H9 (cell line): Measurements from ENCODE around the gene DDX24. TPM values are rescaled to one million over a fixed set of nuclear protein-coding genes. Genes with fewer than 3 reads are reported as not detected.
A peak's percentile ranks its signal among the peaks of the same experiment; 100 is the strongest.

Source experiments
- DNase-seq: peaks from one replicate; pipeline ENCODE4 v3.0.0-alpha.2; 2017
- H2AFZ ChIP-seq: one replicate; pipeline ENCODE4 v1.6.1; 2013; ENCODE audit warnings: mild to moderate bottlenecking, low read length, control low read depth, moderate library complexity
- H2AK5ac ChIP-seq: 2 replicates; pipeline ENCODE4 v1.6.1; 2013; ENCODE audit warnings: low read length, control low read depth, mixed read lengths; ENCODE audit not compliant: insufficient read length
- H2BK120ac ChIP-seq: one replicate; pipeline ENCODE4 v1.6.1; 2013; ENCODE audit warnings: low read depth, mild to moderate bottlenecking, low read length, control low read depth, inconsistent platforms; ENCODE audit not compliant: poor library complexity, severe bottlenecking
- H2BK12ac ChIP-seq: 2 replicates; pipeline ENCODE4 v1.6.1; 2013; ENCODE audit warnings: low read length, control low read depth, mixed read lengths, low read depth; ENCODE audit not compliant: insufficient read length
- H2BK15ac ChIP-seq: 2 replicates; pipeline ENCODE4 v1.6.1; 2013; ENCODE audit warnings: low read depth, low read length, control low read depth
- H2BK20ac ChIP-seq: one replicate; pipeline ENCODE4 v1.6.1; 2013; ENCODE audit warnings: low read depth, mild to moderate bottlenecking, low read length, control low read depth, inconsistent platforms; ENCODE audit not compliant: poor library complexity, severe bottlenecking
- H2BK5ac ChIP-seq: 2 replicates; pipeline ENCODE4 v1.6.1; 2013; ENCODE audit warnings: low read length, control low read depth, mixed read lengths; ENCODE audit not compliant: insufficient read length
- H3K14ac ChIP-seq: 2 replicates; pipeline ENCODE4 v1.6.1; 2013; ENCODE audit warnings: low read length, control low read depth; ENCODE audit not compliant: insufficient read depth
- H3K18ac ChIP-seq: 2 replicates; pipeline ENCODE4 v1.6.1; 2013; ENCODE audit warnings: low read depth, mild to moderate bottlenecking, mixed read lengths, low read length, control low read depth; ENCODE audit not compliant: insufficient read length
- H3K23ac ChIP-seq: 2 replicates; pipeline ENCODE4 v1.6.1; 2013; ENCODE audit warnings: low read length, control low read depth, mixed read lengths, low read depth; ENCODE audit not compliant: insufficient read length
- H3K23me2 ChIP-seq: 2 replicates; pipeline ENCODE4 v1.6.1; 2013; ENCODE audit warnings: low read depth, mild to moderate bottlenecking, mixed read lengths, low read length, control low read depth; ENCODE audit not compliant: insufficient read length, poor library complexity, severe bottlenecking
- H3K27ac ChIP-seq: 2 replicates; pipeline ENCODE4 v1.5.1; 2013; ENCODE audit warnings: low read length, control low read depth, mixed read lengths, low read depth; ENCODE audit not compliant: insufficient read length
- H3K27me3 ChIP-seq: 2 replicates; pipeline ENCODE4 v1.6.1; 2013; ENCODE audit warnings: low read length, control low read depth, inconsistent platforms; ENCODE audit not compliant: insufficient read depth
- H3K4ac ChIP-seq: 2 replicates; pipeline ENCODE4 v1.6.1; 2013; ENCODE audit warnings: low read depth, mild to moderate bottlenecking, control low read depth, inconsistent platforms, low read length, moderate library complexity
- H3K4me1 ChIP-seq: 2 replicates; pipeline ENCODE4 v1.6.1; 2013; ENCODE audit warnings: low read length, control low read depth, inconsistent platforms; ENCODE audit not compliant: insufficient read depth
- H3K4me2 ChIP-seq: 2 replicates; pipeline ENCODE4 v1.6.1; 2013; ENCODE audit warnings: low read length, control low read depth, mixed read lengths; ENCODE audit not compliant: insufficient read length, insufficient read depth
- H3K56ac ChIP-seq: 2 replicates; pipeline ENCODE4 v1.6.1; 2013; ENCODE audit warnings: low read depth, mild to moderate bottlenecking, mixed read lengths, low read length, control low read depth; ENCODE audit not compliant: insufficient read length
- H3K79me1 ChIP-seq: 2 replicates; pipeline ENCODE4 v1.6.1; 2013; ENCODE audit warnings: low read depth, mild to moderate bottlenecking, moderate library complexity, low read length, control low read depth, inconsistent platforms; ENCODE audit not compliant: insufficient read depth, poor library complexity, severe bottlenecking
- H3K79me2 ChIP-seq: 2 replicates; pipeline ENCODE4 v1.6.1; 2013; ENCODE audit warnings: low read length, control low read depth, inconsistent platforms; ENCODE audit not compliant: insufficient read depth
- H3K9ac ChIP-seq: 2 replicates; pipeline ENCODE4 v1.6.1; 2013; ENCODE audit warnings: low read length, control low read depth, mixed read lengths; ENCODE audit not compliant: insufficient read length; ENCODE audit errors: extremely low read depth
- H3K9me3 ChIP-seq: one replicate; pipeline ENCODE4 v1.6.1; 2013; ENCODE audit warnings: low read depth, low read length, inconsistent platforms; ENCODE audit not compliant: control insufficient read depth
- H3T11ph ChIP-seq: one replicate; pipeline ENCODE4 v1.6.1; 2013; ENCODE audit warnings: mild to moderate bottlenecking, low read length, control low read depth, inconsistent platforms
- H4K20me1 ChIP-seq: one replicate; pipeline ENCODE4 v1.6.1; 2013; ENCODE audit not compliant: control insufficient read depth, insufficient read length, insufficient read depth
- H4K5ac ChIP-seq: 2 replicates; pipeline ENCODE4 v1.6.1; 2013; ENCODE audit warnings: low read depth, mild to moderate bottlenecking, mixed read lengths, low read length, control low read depth; ENCODE audit not compliant: insufficient read length
- H4K8ac ChIP-seq: replicated peaks from 2 replicates; pipeline ENCODE4 v1.6.1; 2013; ENCODE audit warnings: low read length, control low read depth, mixed read lengths, low read depth; ENCODE audit not compliant: insufficient read length
- H4K91ac ChIP-seq: 2 replicates; pipeline ENCODE4 v1.6.1; 2013; ENCODE audit warnings: low read depth, mild to moderate bottlenecking, moderate library complexity, mixed read lengths, low read length, control low read depth; ENCODE audit not compliant: insufficient read length
- H3K27ac Mint-ChIP-seq, 3 experiments: 2 replicates in 2 of 3; 3 replicates in 1 of 3; pipeline ENCODE4 v1.8.0; 2020 to 2021; ENCODE audit warnings: mixed read lengths in 3 of 3, mild to moderate bottlenecking in 1 of 3, moderate library complexity in 1 of 3
- H3K27me3 Mint-ChIP-seq: 2 replicates; pipeline ENCODE4 v1.8.0; 2021; ENCODE audit warnings: low read depth, mild to moderate bottlenecking, moderate library complexity, mixed read lengths
- H3K36me3 Mint-ChIP-seq, 3 experiments: 2 replicates in 2 of 3; 3 replicates in 1 of 3; pipeline ENCODE4 v1.8.0; 2020 to 2021; ENCODE audit warnings: low read depth in 3 of 3, mixed read lengths in 3 of 3; ENCODE audit not compliant: insufficient read depth in 1 of 3
- H3K4me1 Mint-ChIP-seq, 2 experiments: 2 replicates each; pipeline ENCODE4 v1.8.0; 2020; ENCODE audit warnings: mixed read lengths in 2 of 2
- H3K4me3 Mint-ChIP-seq, 2 experiments: 2 replicates in 1 of 2; 3 replicates in 1 of 2; pipeline ENCODE4 v1.8.0; 2020 to 2021; ENCODE audit warnings: mild to moderate bottlenecking in 2 of 2, mixed read lengths in 2 of 2, moderate library complexity in 1 of 2
- H3K9me3 Mint-ChIP-seq, 2 experiments: 2 replicates in 1 of 2; 3 replicates in 1 of 2; pipeline ENCODE4 v1.8.0; 2020; ENCODE audit warnings: mild to moderate bottlenecking in 2 of 2, mixed read lengths in 2 of 2, moderate library complexity in 1 of 2
- CTCF ChIP-seq: fragments of 200-600 bp; sonication (generic); conservative IDR thresholded peaks from 3 replicates; pipeline ENCODE4 v1.8.0; 2021; ENCODE audit warnings: antibody characterized with exemption, mild to moderate bottlenecking
- WGBS: extraction: QIAGEN DNeasy Blood & Tissue Kit; methylation state at CpG from one replicate; pipeline ENCODE4 v1.1.7; 2013; ENCODE audit warnings: missing lambda C conversion rate, low lambda C conversion rate, mixed read lengths; ENCODE audit not compliant: insufficient read length; ENCODE audit errors: extremely low coverage; 5-methylcytosine and 5-hydroxymethylcytosine counted together
- total RNA-seq: library from RNA; stranded (reverse); gene quantifications from 2 replicates; pipeline ENCODE4 v1.2.1, GENCODE V29; 2021

Gene DDX24
- total RNA-seq, 1 experiment from 2014 or later, result 172 TPM

GRCh38 chr14:94098326-94098992 is 17.5 kb upstream of the DDX24 start:
- H2AK5ac ChIP-seq, result no peak overlapping the region
- no peak overlapping the region for H2BK20ac ChIP-seq
- no peaks in the 10 kb centered on the region for H3K79me2 ChIP-seq
- H3K18ac ChIP-seq, result no peak overlapping the region
- no peak overlapping the region for H3T11ph ChIP-seq
- DNase-seq, result peak; percentile 3
- no peaks in the 10 kb centered on the region for H3K27me3 ChIP-seq
- no peaks in the 10 kb centered on the region for H3K79me1 ChIP-seq
- H3K23ac ChIP-seq, result no peak overlapping the region
- WGBS, result no CpG with 5 or more reads among the region's 10 CpGs
- no peak overlapping the region for H3K9ac ChIP-seq
- no peaks in the 10 kb centered on the region for H3K4me1 ChIP-seq
- H2BK12ac ChIP-seq, result no peak overlapping the region
- H3K9me3 ChIP-seq, result no peaks in the 10 kb centered on the region
- H3K4ac ChIP-seq, result no peak overlapping the region
- no peak overlapping the region for H3K4me2 ChIP-seq
- H3K9me3 Mint-ChIP-seq, result no peaks in the 10 kb centered on the region; a peak in 1 of 5 replicates
- H4K8ac ChIP-seq, result no peak overlapping the region
- peak overlapping the region in 1 of 3 experiments; percentile 20; a peak in 1 of 7 replicates for H3K27ac Mint-ChIP-seq
- H3K27ac ChIP-seq, result no peak overlapping the region
- H4K91ac ChIP-seq, result no peak overlapping the region
- no peak overlapping the region for H4K5ac ChIP-seq
- no peaks in the 10 kb centered on the region for H3K23me2 ChIP-seq
- no peak overlapping the region for H3K14ac ChIP-seq
- no peak overlapping the region for H3K4me3 Mint-ChIP-seq
- no peak overlapping the region for H2BK5ac ChIP-seq
- no peak overlapping the region for H3K56ac ChIP-seq
- H2BK15ac ChIP-seq, result no peak overlapping the region
- no peaks in the 10 kb centered on the region for H4K20me1 ChIP-seq
- TF ChIP-seq CTCF, result no peak
- H3K36me3 Mint-ChIP-seq, result peaks cover 0 to 5% (median 1%) of the 10 kb centered on the region in 3 experiments; a peak in 2 of 7 replicates
- no peaks in the 10 kb centered on the region for H3K27me3 Mint-ChIP-seq
- no peak overlapping the region for H2AFZ ChIP-seq
- peaks cover 0 to 8% of the 10 kb centered on the region in 2 experiments; a peak in 3 of 4 replicates for H3K4me1 Mint-ChIP-seq
- no peak overlapping the region for H2BK120ac ChIP-seq
